IPS DF 19.7 (cell line): ENCODE results near the gene PRDM16.

ENCODE experiments used
- DNase-seq: peaks from one replicate; pipeline ENCODE4 v3.0.0-alpha.2; 2013; ENCODE audit warnings: low read depth, low spot score

PRDM16 gene

GRCh38 chr1:3053986-3054385, 15.0 kb upstream of the PRDM16 start:
- no peak for DNase-seq

GRCh38 chr1:3054474-3054873, 14.5 kb upstream of the PRDM16 start:
- no peak for DNase-seq

- no peak for DNase-seq
These were observed 14.0 kb upstream of the PRDM16 start for GRCh38 chr1:3055051-3055450.

GRCh38 chr1:3056641-3057040, 12.4 kb upstream of the PRDM16 start:
- no peak for DNase-seq

- DNase-seq = no peak
These were observed 10.6 kb upstream of the PRDM16 start for GRCh38 chr1:3058263-3059030.

- no peak for DNase-seq
These were observed 8.9 kb upstream of the PRDM16 start for GRCh38 chr1:3060127-3060526.

- DNase-seq = no peak
These were observed 8.1 kb upstream of the PRDM16 start for GRCh38 chr1:3060601-3061551.

GRCh38 chr1:3061566-3061965, 7.4 kb upstream of the PRDM16 start:
- DNase-seq = no peak

- DNase-seq = no peak
These were observed 6.9 kb upstream of the PRDM16 start for GRCh38 chr1:3061981-3062615.

- DNase-seq = no peak
These were observed 6.2 kb upstream of the PRDM16 start for GRCh38 chr1:3062616-3063378.

GRCh38 chr1:3063379-3064295, 5.4 kb upstream of the PRDM16 start:
- DNase-seq = no peak

GRCh38 chr1:3064296-3064850, 4.6 kb upstream of the PRDM16 start:
- no peak for DNase-seq

GRCh38 chr1:3064901-3065300, 4.1 kb upstream of the PRDM16 start:
- no peak for DNase-seq

GRCh38 chr1:3065396-3065795, 3.6 kb upstream of the PRDM16 start:
- no peak for DNase-seq

GRCh38 chr1:3065797-3066196, 3.2 kb upstream of the PRDM16 start:
- DNase-seq = no peak

GRCh38 chr1:3066250-3066711, 2.7 kb upstream of the PRDM16 start:
- no peak for DNase-seq

- no peak for DNase-seq
These were observed 2.2 kb upstream of the PRDM16 start for GRCh38 chr1:3066826-3067225.

- no peak for DNase-seq
These were observed 1.7 kb upstream of the PRDM16 start for GRCh38 chr1:3067301-3067670.

- no peak for DNase-seq
These were observed 1.1 kb upstream of the PRDM16 start for GRCh38 chr1:3067671-3068563.
